Uterus (tissue), 4 donors: ENCODE results near the gene WDR64. TPM values are rescaled to one million over a fixed set of nuclear protein-coding genes. Genes with fewer than 3 reads are reported as not detected.

ENCODE experiments used
- DNase-seq, 2 donors: peaks; one replicate each; pipeline ENCODE4 v3.0.0-alpha.2; 2019 to 2020
- H3K27ac ChIP-seq, 2 donors: fragments of 200-600 bp; sonication (generic); 1 replicate in 1 of 2; 2 replicates in 1 of 2; pipeline ENCODE4 v1.5.1; 2016 to 2018
- H3K27me3 ChIP-seq, 2 donors: fragments of 200-600 bp; sonication (generic); one replicate each; pipeline ENCODE4 v1.5.1; 2018 to 2019; ENCODE audit warnings: control low read depth in 1 of 2
- H3K36me3 ChIP-seq, 2 donors: fragments of 200-600 bp; sonication (generic); one replicate each; pipeline ENCODE4 v1.5.1; 2019; ENCODE audit warnings: control low read depth in 1 of 2
- H3K4me1 ChIP-seq, 2 donors: fragments of 200-600 bp; sonication (generic); one replicate each; pipeline ENCODE4 v1.5.1; 2018 to 2019; ENCODE audit warnings: control low read depth in 1 of 2
- H3K4me3 ChIP-seq, 2 donors: fragments of 200-600 bp; sonication (generic); 1 replicate in 1 of 2; 2 replicates in 1 of 2; pipeline ENCODE4 v1.5.1; 2018 to 2019; ENCODE audit warnings: mild to moderate bottlenecking in 1 of 2
- H3K9me3 ChIP-seq, 2 donors: fragments of 200-600 bp; sonication (generic); one replicate each; pipeline ENCODE4 v1.5.1; 2019; ENCODE audit warnings: control low read depth in 1 of 2
- POLR2A ChIP-seq, 2 donors: fragments of 450-650 bp; IDR thresholded peaks; one replicate each; pipeline ENCODE4 v1.6.1; 2016; ENCODE audit warnings: antibody characterized with exemption in 2 of 2, mild to moderate bottlenecking in 1 of 2, moderate library complexity in 1 of 2
- intact Hi-C: fragments of 100-400 bp; cut with DNase I; formaldehyde crosslinking; loops from one replicate; pipeline ENCODE4 v1.15.1; 2023; ENCODE audit warnings: low total_unique reads
- total RNA-seq, 4 donors: library from RNA; depleted of rRNA in 3 of 4; stranded (reverse); fragments of >200 nt in 3 of 4; gene quantifications; one replicate each; pipeline versions ENCODE4 v1.1.0 to v1.2.4, GENCODE V29; 2014 to 2023
- TF ChIP-seq, protein P1 (sequence below), 4 experiments: fragments of 200-600 bp in 2 of 4; fragments of 450-650 bp in 2 of 4; sonication (generic) in 2 of 4; IDR thresholded peaks; one replicate each; pipeline ENCODE4 v1.5.1; 2016 to 2019; ENCODE audit warnings: antibody characterized with exemption in 4 of 4, mild to moderate bottlenecking in 2 of 4, moderate library complexity in 1 of 4
- donor health status: DM: yes; HTN: yes; CAD: no.

Gene WDR64
- total RNA-seq, 4 donors from 2014 or later, result 0.21 TPM; not detected in 3

DNA sequence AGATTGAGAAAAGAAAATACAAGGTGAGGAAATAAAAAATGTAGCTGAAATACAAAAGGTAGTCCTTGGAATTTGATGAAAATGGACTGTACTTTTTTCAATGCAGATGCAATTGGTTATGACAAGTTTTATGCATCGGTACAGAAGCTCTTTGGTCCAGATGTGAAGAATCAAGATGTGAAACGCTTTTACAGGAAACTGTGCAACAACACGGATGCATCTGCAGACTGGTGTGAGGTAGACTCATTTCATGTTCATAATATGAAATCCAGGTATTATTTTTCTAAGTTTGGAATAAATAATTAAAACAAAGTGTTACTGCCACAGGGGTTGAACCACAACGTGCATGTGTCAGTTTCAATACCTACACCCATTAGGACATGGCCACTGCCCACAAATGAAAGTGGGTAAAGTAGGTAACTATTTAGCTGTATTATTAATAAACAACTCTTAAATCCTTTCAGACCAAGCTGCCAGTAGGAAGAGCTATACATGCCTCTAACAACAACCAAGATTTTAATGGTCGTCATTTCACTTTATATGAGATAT lies 8.4 kb downstream of the WDR64 start:
- intact Hi-C loops, result no loop called here
- Histone ChIP-seq H3K36me3 (no peaks in the 10 kb centered on the region), H3K27ac (no peak overlapping the region), H3K27me3 (no peaks in the 10 kb centered on the region), H3K4me1 (no peaks in the 10 kb centered on the region), H3K4me3 (no peak overlapping the region), H3K9me3 (no peaks in the 10 kb centered on the region)
- TF ChIP-seq POLR2A (IDR thresholded peaks at IDR 0.05), result no peak
- TF ChIP-seq, protein P1, sequence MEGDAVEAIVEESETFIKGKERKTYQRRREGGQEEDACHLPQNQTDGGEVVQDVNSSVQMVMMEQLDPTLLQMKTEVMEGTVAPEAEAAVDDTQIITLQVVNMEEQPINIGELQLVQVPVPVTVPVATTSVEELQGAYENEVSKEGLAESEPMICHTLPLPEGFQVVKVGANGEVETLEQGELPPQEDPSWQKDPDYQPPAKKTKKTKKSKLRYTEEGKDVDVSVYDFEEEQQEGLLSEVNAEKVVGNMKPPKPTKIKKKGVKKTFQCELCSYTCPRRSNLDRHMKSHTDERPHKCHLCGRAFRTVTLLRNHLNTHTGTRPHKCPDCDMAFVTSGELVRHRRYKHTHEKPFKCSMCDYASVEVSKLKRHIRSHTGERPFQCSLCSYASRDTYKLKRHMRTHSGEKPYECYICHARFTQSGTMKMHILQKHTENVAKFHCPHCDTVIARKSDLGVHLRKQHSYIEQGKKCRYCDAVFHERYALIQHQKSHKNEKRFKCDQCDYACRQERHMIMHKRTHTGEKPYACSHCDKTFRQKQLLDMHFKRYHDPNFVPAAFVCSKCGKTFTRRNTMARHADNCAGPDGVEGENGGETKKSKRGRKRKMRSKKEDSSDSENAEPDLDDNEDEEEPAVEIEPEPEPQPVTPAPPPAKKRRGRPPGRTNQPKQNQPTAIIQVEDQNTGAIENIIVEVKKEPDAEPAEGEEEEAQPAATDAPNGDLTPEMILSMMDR (IDR thresholded peaks at IDR 0.05), result no peak
- no peak for DNase-seq

DNA sequence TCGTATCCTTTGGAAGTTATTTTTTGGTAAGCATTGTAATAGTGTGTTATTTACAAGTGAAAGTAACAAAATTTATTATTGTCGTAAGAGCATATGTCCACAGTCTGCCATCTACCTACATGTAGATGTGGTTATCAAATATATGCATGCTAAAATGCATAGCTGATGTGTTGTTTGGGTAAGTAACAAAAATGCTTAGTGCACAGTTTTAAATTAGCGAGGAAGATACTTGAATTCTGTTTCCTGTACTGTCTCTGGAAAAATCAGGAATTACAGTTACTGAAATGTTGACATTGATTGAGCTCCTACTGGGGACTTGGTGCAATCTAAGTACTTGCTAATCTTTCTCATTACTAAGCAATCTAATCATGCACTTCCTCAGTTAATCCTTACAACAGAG lies 14.3 kb downstream of the WDR64 start:
- no peaks in the 10 kb centered on the region for H3K27me3 ChIP-seq
- no peak for DNase-seq
- no peaks in the 10 kb centered on the region for H3K36me3 ChIP-seq
- no peak overlapping the region for H3K27ac ChIP-seq
- intact Hi-C loops, result no loop called here
- no peaks in the 10 kb centered on the region for H3K4me1 ChIP-seq
- TF ChIP-seq, protein P1 (IDR thresholded peaks at IDR 0.05), result no peak
- H3K4me3 ChIP-seq, result no peak overlapping the region
- no peaks in the 10 kb centered on the region for H3K9me3 ChIP-seq

DNA sequence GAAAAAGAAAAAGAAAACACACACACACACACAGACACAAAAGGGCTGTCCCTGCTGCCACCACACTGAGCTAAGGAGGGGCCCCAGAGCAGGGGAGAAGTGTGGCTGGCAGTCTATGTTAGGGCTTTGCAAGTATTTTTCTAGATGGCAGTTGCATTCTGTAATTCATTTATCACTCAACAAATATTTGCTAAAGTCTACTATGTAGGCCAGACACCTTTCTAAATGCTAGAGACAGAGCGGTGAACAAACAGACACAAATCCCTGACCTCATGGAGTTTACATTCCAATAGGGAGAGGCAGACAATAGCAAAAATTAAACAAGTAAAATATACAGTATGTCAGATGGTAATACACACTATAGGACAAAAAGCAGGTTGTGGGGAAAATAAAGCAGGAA lies 20.2 kb downstream of the WDR64 start:
- Histone ChIP-seq H3K27me3 (no peaks in the 10 kb centered on the region), H3K36me3 (no peaks in the 10 kb centered on the region), H3K4me1 (no peaks in the 10 kb centered on the region), H3K4me3 (no peak overlapping the region), H3K27ac (no peak overlapping the region), H3K9me3 (no peaks in the 10 kb centered on the region)
- TF ChIP-seq, protein P1 (IDR thresholded peaks at IDR 0.05), result no peak
- no peak for TF ChIP-seq POLR2A (IDR thresholded peaks at IDR 0.05)
- intact Hi-C loops, result no loop called here
- no peak for DNase-seq

DNA sequence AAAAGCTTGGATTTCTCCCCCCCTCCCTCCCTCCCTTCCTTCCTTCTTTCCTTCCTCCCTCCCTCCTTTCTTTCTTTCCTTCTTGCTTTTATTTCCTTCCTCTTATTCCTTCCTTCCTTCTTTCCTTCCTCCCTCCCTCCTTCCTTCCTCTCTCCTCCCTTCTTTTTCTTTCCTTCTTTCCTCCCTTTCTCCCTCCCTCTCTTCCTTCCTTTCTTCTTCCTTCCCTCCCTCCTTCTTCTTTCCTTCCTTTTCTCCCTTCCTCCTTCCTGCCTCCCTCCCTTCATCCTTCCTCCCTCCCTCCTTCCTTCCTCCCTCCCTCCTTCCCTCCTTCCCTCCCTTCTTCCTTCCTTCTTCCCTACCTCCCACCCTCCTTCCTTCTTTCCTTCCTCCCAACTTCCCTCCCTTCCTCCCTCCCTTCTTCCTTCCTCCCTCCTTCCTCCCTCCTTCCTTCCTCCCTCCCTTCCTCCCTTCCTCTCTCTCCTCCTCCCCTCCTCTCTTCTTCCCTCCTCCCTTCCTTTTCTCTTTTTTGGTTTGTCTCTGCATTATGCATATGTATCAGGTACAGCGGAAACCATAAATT lies 22.8 kb downstream of the WDR64 start:
- H3K9me3 ChIP-seq, result no peaks in the 10 kb centered on the region
- DNase-seq, result no peak
- H3K36me3 ChIP-seq, result no peaks in the 10 kb centered on the region
- no peaks in the 10 kb centered on the region for H3K4me1 ChIP-seq
- no peak overlapping the region for H3K4me3 ChIP-seq
- H3K27me3 ChIP-seq, result no peaks in the 10 kb centered on the region
- H3K27ac ChIP-seq, result no peak overlapping the region
- no peak for TF ChIP-seq POLR2A (IDR thresholded peaks at IDR 0.05)
- TF ChIP-seq, protein P1 (IDR thresholded peaks at IDR 0.05), result no peak
- intact Hi-C loops, result loop anchor here (2.0 kb wide), 1 partner anchor 30 kb away; no protein-coding TSS in a partner anchor

DNA sequence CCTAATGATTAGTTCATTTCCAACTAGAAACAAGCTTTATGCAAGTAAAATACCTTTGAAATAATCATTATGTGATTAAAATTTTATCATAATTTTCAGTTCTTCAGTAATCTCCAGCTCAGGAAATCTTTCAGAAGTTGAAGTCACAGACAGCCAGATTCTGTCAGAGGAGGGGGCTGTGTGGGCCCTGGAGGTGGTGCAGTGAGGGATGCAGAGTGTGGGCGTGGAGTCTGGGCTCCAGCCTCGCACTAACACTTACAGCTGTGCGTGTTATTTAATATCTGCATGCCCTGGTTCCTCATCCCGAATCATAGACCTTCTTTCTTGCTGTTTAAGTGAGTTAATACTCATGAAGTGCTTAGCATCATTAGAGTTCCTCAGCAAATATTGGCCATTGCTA lies 23.9 kb downstream of the WDR64 start:
- TF ChIP-seq, protein P1 (IDR thresholded peaks at IDR 0.05), result no peak
- no peak for TF ChIP-seq POLR2A (IDR thresholded peaks at IDR 0.05)
- Histone ChIP-seq H3K27ac (no peak overlapping the region), H3K4me1 (no peaks in the 10 kb centered on the region), H3K27me3 (no peaks in the 10 kb centered on the region), H3K36me3 (no peaks in the 10 kb centered on the region), H3K9me3 (no peaks in the 10 kb centered on the region), H3K4me3 (no peak overlapping the region)
- intact Hi-C loops, result loop anchor here (2.0 kb wide), 1 partner anchor 29 kb away; no protein-coding TSS in a partner anchor
- no peak for DNase-seq
